K562 (cell line): ENCODE data around the gene CATSPER4. TPM values are rescaled to one million over a fixed set of nuclear protein-coding genes. Genes with fewer than 3 reads are reported as not detected.

Experiments
- ARNT ChIP-seq, 2 experiments: fragments of 450-650 bp; IDR thresholded peaks; 2 replicates each; pipeline ENCODE4 v1.6.1; 2016; ENCODE audit warnings: mild to moderate bottlenecking in 1 of 2
- ETV1 ChIP-seq: fragments of 450-650 bp; conservative IDR thresholded peaks from 2 replicates; pipeline ENCODE4 v1.6.1; 2016; ENCODE audit warnings: missing genetic modification characterization, control low read depth, low read depth, missing compliant biosample characterization
- ETV5 ChIP-seq: sonication (generic); formaldehyde crosslinking; IDR thresholded peaks from 2 replicates; pipeline ENCODE4 v1.4.0; 2020; ENCODE audit warnings: low read depth, mild to moderate bottlenecking, missing genetic modification reagents
- FOXK1 ChIP-seq: sonication (generic); formaldehyde crosslinking; IDR thresholded peaks from 2 replicates; pipeline ENCODE4 v1.8.0; 2022; ENCODE audit warnings: missing genetic modification reagents, mild to moderate bottlenecking, borderline replicate concordance
- FOXM1 ChIP-seq, 2 experiments: fragments of 450-650 bp in 1 of 2; sonication (generic) in 1 of 2; formaldehyde crosslinking in 1 of 2; IDR thresholded peaks; 2 replicates each; pipeline versions ENCODE4 v1.6.1 to v1.9.0; 2017 to 2022; ENCODE audit warnings: low read depth in 2 of 2, mild to moderate bottlenecking in 2 of 2, missing genetic modification reagents in 1 of 2, moderate library complexity in 1 of 2
- GABPB1 ChIP-seq: sonication (generic); formaldehyde crosslinking; IDR thresholded peaks from 2 replicates; pipeline ENCODE4 v1.8.0; 2022; ENCODE audit warnings: mild to moderate bottlenecking, missing genetic modification reagents
- HDGF ChIP-seq: fragments of 450-650 bp; IDR thresholded peaks from 2 replicates; pipeline ENCODE4 v1.6.1; 2016
- LCOR ChIP-seq: sonication (generic); formaldehyde crosslinking; IDR thresholded peaks from 2 replicates; pipeline ENCODE4 v1.8.0; 2022; ENCODE audit warnings: mild to moderate bottlenecking, missing genetic modification reagents
- RB1 ChIP-seq: fragments of 450-650 bp; IDR thresholded peaks from 2 replicates; pipeline ENCODE4 v1.6.1; 2017; ENCODE audit warnings: low read depth, mild to moderate bottlenecking
- RERE ChIP-seq: sonication (generic); formaldehyde crosslinking; IDR thresholded peaks from 2 replicates; pipeline ENCODE4 v1.8.0; 2023; ENCODE audit warnings: missing genetic modification reagents, mild to moderate bottlenecking, borderline replicate concordance
- polyA plus RNA-seq, 8 experiments: library from polyadenylated mRNA; depleted of rRNA in 4 of 8; stranded (reverse) in 5 of 8; unstranded in 3 of 8; fragments of >200 nt; fragmentation: Nextera tagmentation in 2 of 8; fragmentation: Illumina TruSeq in 1 of 8; extraction: Ambion mirVana in 2 of 8; extraction: Trizol in 1 of 8; gene quantifications; 2 replicates each; pipeline versions ENCODE4 v1.2.1 to v1.2.3, GENCODE V29; 2011 to 2014; ENCODE audit warnings: inconsistent platforms in 1 of 8, missing spikeins in 1 of 8
- total RNA-seq, 7 experiments: library from RNA; depleted of rRNA in 6 of 7; stranded (reverse); fragments of >200 nt in 6 of 7; fragmentation: Illumina TruSeq in 2 of 7; extraction: Trizol in 2 of 7; gene quantifications; 2 replicates each; pipeline versions ENCODE4 v1.2.1 to v1.2.3, GENCODE V29; 2011 to 2021; ENCODE audit warnings: low replicate concordance in 1 of 7
- TF ChIP-seq, protein P1 (sequence below): sonication (generic); formaldehyde crosslinking; IDR thresholded peaks from 2 replicates; pipeline ENCODE4 v1.8.0; 2023; ENCODE audit warnings: mild to moderate bottlenecking, missing genetic modification reagents
- TF ChIP-seq, protein P2 (sequence below), 2 experiments: fragments of 450-650 bp; conservative IDR thresholded peaks; 2 replicates each; pipeline ENCODE4 v1.6.1; 2017; ENCODE audit warnings: mild to moderate bottlenecking in 2 of 2, moderate library complexity in 2 of 2

CATSPER4 gene
- total and polyA plus RNA-seq, 9 of the 15 experiments (the other 6 are each of a cell fraction or from before 2014, with no cell fraction given), result 0.04 to 0.13 TPM; not detected in 7

- TF ChIP-seq HDGF (0 out of 2 replicates have a peak, but pooled peaks have one; percentile 15), FOXM1 (IDR thresholded peaks at IDR 0.05; ENCODE audit: low read depth) (peak; percentile 36; the same call in 1 of the 2 replicates), FOXM1 (CRISPR knock-in tag; IDR thresholded peaks at IDR 0.05; ENCODE audit: low read depth) (peak; percentile 56; the same call in 1 of the 2 replicates), GABPB1 (CRISPR knock-in tag) (peak; percentile 69), FOXK1 (CRISPR knock-in tag) (no peak), ETV5 (peak; percentile 52; the same call in 1 of the 2 replicates), RB1 (peak; percentile 81; the same call in 1 of the 2 replicates), LCOR (CRISPR knock-in tag) (peak; percentile 79; the same call in 1 of the 2 replicates), ARNT (IDR thresholded peaks at IDR 0.05) (0 out of 4 replicates have a peak, but pooled peaks of 1 of the 2 experiments have one; percentile 36), RERE (CRISPR knock-in tag) (0 out of 2 replicates have a peak, but pooled peaks have one; percentile 56), ETV1 (tag) (peak; percentile 40; the same call in 1 of the 2 replicates)
- TF ChIP-seq, protein P1, sequence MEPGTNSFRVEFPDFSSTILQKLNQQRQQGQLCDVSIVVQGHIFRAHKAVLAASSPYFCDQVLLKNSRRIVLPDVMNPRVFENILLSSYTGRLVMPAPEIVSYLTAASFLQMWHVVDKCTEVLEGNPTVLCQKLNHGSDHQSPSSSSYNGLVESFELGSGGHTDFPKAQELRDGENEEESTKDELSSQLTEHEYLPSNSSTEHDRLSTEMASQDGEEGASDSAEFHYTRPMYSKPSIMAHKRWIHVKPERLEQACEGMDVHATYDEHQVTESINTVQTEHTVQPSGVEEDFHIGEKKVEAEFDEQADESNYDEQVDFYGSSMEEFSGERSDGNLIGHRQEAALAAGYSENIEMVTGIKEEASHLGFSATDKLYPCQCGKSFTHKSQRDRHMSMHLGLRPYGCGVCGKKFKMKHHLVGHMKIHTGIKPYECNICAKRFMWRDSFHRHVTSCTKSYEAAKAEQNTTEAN (CRISPR knock-in tag), result no peak
- TF ChIP-seq, protein P2, sequence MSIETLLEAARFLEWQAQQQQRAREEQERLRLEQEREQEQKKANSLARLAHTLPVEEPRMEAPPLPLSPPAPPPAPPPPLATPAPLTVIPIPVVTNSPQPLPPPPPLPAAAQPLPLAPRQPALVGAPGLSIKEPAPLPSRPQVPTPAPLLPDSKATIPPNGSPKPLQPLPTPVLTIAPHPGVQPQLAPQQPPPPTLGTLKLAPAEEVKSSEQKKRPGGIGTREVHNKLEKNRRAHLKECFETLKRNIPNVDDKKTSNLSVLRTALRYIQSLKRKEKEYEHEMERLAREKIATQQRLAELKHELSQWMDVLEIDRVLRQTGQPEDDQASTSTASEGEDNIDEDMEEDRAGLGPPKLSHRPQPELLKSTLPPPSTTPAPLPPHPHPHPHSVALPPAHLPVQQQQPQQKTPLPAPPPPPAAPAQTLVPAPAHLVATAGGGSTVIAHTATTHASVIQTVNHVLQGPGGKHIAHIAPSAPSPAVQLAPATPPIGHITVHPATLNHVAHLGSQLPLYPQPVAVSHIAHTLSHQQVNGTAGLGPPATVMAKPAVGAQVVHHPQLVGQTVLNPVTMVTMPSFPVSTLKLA (conservative IDR thresholded peaks at IDR 0.05), result peak in 1 of 2 experiments; percentile 35; a peak in 1 of 4 replicates
Measured at GRCh38 chr1:26145041-26145959, 45.1 kb upstream of the CATSPER4 start (continued).
